Suppressor macrophage (primary cell): ENCODE measurements around the gene STRIP1.
"Not testable (repeated sequence)": the region's sequence is repeated elsewhere in the genome, so short reads cannot be mapped to it uniquely, and the experiment has no call there.

ENCODE experiments used
- DNase-seq, 4 experiments: peaks; one replicate each; pipeline ENCODE4 v3.0.0-alpha.2; 2020 to 2022

The STRIP1 gene

GRCh38 chr1:110070671-110071242, 36.3 kb downstream of the STRIP1 start, which contains the start of gene ALX3:
TSS of gene ALX3 (minus strand) at chr1:110070672. CDS start at chr1:110070612, 60 bp downstream.
- no peak for DNase-seq

GRCh38 chr1:110074166-110074565, 39.7 kb downstream of the STRIP1 start:
- peak; percentile 13 to 46 (median 27) for DNase-seq

- DNase-seq: no peak
These were observed 42.5 kb downstream of the STRIP1 start for GRCh38 chr1:110076789-110077500.

DNA sequence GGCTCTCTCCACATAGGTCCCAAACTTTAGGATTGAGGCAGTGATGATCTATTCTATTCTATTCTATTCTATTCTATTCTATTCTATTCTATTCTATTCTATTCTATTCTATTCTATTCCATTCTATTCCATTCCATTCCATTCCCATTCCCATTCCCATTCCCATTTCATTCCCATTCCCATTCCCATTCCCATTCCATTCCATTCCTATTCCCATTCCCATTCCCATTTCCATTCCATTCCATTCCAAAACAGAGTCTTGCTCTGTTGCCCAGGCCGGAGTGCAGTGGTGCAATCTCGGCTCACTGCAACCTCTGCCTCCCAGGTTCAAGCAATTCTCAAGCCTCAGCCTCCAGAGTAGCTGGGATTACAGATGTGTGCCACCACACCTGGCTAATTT, 45.6 kb downstream of the STRIP1 start:
- DNase-seq: not testable (repeated sequence)

- DNase-seq: no peak
These were observed 46.6 kb downstream of the STRIP1 start for GRCh38 chr1:110081061-110081460.

- no peak for DNase-seq
These were observed 48.1 kb downstream of the STRIP1 start for GRCh38 chr1:110082477-110082876.

DNA sequence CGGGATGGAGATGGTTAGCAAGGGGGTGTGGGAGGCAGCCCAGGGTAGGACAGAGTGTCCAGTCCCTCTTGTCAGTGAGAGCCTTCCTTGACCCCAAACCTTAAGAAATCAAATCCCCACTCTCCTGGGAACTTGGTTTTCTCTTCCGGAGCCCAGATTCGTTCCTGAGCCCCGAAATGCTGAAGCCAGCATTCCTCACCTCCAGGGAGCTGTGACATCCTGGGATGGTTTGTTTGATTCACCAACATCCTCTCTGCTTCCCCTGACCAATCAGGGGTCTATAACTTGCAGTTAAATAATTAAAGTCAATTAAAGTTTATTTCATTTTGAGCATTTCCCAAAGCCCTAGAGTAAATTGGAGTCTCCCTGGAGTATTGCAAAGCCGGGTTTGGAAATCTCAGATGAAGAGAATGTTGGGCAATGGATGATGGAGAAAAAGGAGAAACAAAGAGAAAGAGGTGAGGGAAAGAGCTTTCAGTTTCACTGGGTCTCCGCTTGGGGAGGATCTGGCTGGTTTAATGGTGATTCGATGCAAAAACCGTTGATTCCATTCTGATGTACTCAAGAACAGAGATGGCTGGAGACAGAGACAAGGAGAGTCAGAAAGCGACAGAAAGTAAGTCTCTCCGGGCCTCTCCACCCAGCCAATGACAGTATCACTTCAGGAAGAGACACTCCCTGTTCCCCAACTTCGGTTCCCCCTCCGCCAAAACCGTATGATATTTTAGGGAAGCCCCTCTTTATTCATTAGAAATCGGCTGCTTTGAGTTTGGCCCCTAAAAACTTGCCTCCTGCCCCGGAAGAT, 48.8 kb downstream of the STRIP1 start:
- DNase-seq: peak in 2 of 4 experiments; percentile 24 to 26

- DNase-seq: peak in 2 of 4 experiments; percentile 9 to 24
These were observed 49.4 kb downstream of the STRIP1 start for GRCh38 chr1:110083866-110084226.

GRCh38 chr1:110084227-110085078, 50.0 kb downstream of the STRIP1 start:
- peak; percentile 60 to 85 (median 74) for DNase-seq

DNA sequence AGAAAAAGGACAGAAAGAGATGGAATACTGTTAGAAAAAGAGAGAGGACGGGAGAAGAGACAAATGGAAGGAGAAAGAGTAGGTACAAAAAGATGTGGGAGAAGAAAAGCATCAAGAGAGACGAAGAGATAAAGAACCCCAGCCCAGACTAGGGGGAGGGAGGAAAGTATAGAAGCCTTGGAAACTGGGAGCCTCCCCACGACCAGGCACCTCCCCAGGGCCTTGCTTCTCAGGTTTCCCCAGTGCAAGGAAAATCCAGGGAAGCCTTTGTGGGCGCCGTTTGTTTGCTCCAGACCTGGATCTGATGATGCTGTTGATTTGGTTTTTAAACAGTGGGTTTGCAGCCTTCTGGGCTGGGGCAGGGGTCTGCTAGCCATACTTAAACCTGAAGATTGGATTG, 51.2 kb downstream of the STRIP1 start:
- DNase-seq: no peak

DNA sequence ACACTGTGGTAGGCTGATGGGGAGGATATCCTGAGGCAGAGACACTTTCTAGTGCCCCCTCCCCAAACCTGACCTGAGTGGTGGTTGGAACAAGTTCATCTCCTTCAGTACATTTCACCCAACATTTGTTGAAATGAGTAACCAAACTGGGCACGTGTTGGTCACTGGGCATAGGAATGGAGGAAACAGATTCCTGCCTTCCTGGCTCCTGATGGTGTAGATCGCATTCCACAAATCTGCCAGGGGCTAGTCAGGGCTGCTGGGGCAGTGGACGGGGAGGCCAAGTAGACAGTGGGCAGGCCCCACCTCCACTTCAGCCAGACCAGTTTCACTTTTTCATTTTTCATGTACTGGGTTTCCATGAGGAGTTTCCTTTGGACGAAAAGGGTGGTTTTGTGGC, 52.5 kb downstream of the STRIP1 start:
- no peak for DNase-seq

- peak; percentile 63 to 77 (median 73) for DNase-seq
These were observed 53.7 kb downstream of the STRIP1 start for GRCh38 chr1:110087812-110088738.

DNA sequence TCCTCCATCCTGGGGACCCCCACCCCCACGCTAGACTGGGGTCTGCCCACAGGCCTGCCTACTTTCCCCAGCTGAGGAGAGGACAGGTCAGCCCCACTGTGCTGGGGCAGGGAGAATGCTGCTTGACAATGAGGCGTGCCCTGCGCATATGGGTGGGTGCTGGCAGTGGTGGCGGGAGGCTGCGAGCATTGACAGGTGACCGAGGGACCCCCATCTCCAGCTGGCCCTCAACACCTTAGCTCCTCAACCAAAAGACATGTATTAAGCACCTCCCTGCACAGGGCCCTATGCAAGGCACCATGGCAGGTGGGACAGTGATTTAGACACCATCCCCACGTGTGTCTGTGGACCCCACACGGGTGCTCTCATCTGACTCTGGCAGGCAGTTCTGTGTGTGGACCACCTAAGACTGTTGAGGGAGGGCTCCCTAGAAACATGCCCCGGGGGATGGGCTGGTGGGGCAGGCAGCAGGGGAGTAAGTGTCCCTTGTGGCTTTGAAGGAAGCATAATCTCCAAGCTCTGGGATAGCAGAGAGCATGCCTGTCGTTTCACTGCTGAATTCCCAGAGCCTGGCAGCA, 54.4 kb downstream of the STRIP1 start:
- DNase-seq: no peak

- DNase-seq: no peak
These were observed 55.3 kb downstream of the STRIP1 start for GRCh38 chr1:110089561-110090275.

DNA sequence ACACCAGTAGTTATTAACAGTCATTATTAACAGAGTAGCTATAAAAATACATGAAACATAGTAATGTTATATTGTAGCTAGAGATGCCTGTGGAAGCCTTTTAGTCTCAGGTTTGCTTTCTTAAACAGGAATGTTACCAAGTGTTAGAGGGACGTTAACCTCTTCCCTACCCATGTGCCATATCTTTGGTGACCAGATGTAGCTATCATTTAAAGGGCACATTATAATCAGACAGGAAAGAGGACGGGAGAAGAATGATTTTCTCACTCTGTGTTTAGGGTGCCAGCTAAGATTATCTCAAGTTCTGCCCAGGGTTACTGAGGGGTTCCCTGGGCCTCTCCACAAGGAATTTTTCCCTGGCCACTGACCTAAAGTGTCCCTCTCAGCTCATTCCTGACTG, 57.0 kb downstream of the STRIP1 start:
- DNase-seq: no peak

DNA sequence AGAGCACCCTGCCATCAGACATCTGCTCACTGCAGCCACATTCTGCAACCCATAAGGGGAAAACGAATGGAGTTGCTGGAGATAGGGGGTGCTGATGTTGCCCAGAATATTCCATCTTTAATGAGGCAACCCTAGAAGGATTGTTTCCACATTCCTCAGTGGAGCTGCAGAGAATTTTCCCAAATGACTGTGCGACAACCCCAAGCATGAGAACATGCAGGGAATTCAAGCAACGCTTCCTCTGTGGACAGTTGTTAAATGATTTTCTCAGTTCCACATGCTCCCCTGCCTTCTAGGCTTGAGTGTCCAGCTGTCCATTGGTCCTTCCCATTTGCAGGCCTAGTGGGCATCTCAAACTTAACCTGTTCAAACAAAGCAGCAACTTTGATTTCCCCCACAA, 57.4 kb downstream of the STRIP1 start:
- no peak for DNase-seq

- DNase-seq: no peak
These were observed 58.6 kb downstream of the STRIP1 start for GRCh38 chr1:110092991-110093390.

GRCh38 chr1:110094931-110095654, 60.7 kb downstream of the STRIP1 start:
- no peak for DNase-seq

DNA sequence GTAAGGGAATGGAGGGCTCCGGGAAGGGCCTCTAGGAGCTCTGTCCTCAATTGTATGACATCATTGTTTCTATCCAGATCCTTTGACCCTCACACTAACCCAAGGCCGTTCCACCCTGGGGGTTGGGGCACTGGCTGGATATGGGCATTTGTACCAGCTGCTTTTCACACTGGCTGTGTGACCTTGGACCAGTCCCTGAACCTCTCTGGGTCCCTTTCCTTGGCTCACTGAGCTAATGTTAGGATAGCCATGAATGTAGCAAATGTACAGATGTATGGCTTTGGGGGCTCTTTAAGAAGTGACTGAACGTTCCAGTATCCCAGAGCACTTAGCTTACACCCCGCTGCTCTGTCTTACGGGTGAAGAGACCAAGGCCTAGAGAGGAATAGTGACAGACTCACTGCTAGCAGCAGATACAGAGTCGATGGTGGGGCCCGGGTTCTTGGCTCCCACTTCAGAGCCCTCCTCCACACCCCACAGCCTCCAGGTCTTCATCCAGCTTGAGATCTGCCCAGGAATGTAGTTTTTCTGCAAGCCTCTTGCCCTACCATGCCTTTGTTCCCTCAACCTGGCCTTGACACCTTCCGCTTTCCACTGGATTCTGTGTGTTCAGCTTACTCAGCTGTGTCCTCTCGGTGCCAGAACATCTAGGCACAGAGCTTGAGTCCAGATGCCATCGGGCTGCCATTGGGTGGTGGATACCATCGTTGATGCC, 63.2 kb downstream of the STRIP1 start:
- DNase-seq: no peak
